Measurements from ENCODE around the gene KPNA4.

The KPNA4 gene

DNA sequence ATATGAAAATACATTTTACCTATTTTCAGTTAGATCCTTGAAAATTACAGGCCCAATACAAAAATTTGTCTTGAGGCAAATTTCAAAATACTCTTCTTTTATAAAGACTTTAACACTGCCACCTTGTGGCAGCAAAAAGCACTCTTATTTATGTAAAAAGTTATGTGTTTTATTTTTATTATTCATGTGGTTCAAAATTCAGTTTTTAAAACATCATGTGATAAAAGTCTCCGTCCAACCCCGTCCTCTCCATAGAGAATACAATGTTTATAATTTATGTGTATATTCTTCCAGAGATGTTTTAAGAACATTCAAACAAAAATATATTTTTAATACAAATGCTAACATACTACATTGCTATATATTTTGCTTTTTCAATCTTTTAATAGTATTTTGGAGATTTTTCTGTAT lies 78.9 kb downstream of the KPNA4 start:
- H3K4me3 ChIP-seq (ENCODE audit: low read length), result no peak overlapping the region

DNA sequence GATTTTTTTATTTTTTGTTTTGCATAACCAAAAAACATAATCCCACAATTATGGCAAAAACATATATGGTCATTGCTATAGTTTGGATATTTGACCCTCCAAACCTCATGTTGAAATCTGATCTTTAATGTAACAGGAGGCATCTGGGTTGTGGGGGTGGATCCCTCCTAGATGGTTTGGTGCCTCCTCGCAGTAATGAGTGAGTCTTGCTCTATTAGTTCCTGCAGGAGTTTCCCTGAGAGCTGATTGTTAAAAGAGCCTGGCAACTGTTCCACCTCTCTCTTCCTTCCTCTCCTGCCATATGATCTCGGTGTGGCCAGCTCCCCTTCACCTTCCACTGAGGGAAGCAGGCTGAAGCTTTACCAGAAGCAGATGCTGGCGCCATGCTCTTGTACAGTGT lies 82.6 kb downstream of the KPNA4 start:
- TF ChIP-seq ZNF274 (IDR thresholded peaks at IDR 0.05; ENCODE audit: low read depth, low read length), result no peak
- H3K4me3 ChIP-seq (ENCODE audit: low read length), result no peak overlapping the region

More for the DNA sequence above, 78.9 kb downstream of the KPNA4 start:
- TF ChIP-seq ZNF274 (IDR thresholded peaks at IDR 0.05; ENCODE audit: low read depth, low read length), result no peak

DNA sequence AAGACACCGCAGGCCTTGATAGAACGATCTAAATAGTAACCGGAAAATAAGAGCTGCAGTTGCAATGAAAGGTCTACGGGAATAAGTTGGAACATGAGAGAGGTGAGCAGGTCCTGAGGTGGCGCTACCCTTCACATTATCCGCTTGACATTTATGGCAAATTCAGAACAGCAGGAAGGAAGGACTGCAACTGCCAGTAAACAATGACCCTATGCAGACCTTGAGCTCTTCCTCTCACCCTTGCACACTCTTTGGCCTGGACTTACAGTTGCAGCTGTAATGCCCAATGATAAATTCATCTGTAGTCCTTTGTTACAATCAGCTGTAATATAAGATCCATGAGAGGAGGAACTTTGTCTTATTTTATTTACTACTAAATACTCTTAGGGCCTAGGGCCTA lies 83.5 kb downstream of the KPNA4 start:
- H3K4me3 ChIP-seq (ENCODE audit: low read length), result no peak overlapping the region
- TF ChIP-seq ZNF274 (IDR thresholded peaks at IDR 0.05; ENCODE audit: low read depth, low read length), result no peak

DNA sequence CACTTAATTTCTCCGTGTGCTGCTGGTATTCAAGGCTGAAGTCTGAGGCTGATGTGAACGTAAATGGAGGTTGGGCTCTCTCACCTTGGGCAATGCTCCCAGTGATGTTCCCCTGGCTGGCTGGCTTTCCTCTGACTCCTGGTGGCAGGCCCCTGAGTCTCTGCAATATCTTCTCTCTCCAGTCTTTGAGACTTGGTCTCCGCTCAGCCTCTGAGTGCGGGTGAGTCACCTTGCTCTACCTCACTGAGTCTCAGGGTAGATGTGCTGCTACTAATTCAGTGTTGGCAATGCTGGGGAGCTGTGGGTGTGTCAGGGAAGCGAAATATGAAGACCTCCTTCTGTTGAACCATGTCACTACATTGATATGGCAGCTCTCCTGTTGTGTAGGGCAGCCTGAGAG lies 84.4 kb downstream of the KPNA4 start:
- H3K4me3 ChIP-seq (ENCODE audit: low read length), result no peak overlapping the region
- TF ChIP-seq ZNF274 (IDR thresholded peaks at IDR 0.05; ENCODE audit: low read depth, low read length), result no peak

DNA sequence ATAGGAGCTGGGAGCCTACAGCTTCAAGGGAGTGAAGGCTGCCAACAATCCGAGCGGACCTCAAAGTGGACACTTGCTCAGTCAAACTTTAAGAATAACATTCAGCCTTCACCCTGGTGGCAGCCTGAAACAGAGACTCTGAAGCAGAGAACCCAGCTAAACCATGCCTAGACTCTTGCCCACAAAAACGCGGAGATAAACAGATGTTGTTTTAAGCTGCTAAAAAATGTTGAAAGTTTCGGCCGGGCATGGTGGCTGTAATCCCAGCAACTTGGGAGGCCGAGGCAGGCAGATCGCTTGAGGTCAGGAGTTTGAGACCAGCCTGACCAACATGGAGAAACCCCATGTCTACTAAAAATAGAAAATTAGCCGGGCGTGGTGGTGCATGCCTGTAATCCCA lies 86.0 kb downstream of the KPNA4 start:
- TF ChIP-seq ZNF274 (IDR thresholded peaks at IDR 0.05; ENCODE audit: low read depth, low read length), result no peak
- no peak overlapping the region for H3K4me3 ChIP-seq (ENCODE audit: low read length)

DNA sequence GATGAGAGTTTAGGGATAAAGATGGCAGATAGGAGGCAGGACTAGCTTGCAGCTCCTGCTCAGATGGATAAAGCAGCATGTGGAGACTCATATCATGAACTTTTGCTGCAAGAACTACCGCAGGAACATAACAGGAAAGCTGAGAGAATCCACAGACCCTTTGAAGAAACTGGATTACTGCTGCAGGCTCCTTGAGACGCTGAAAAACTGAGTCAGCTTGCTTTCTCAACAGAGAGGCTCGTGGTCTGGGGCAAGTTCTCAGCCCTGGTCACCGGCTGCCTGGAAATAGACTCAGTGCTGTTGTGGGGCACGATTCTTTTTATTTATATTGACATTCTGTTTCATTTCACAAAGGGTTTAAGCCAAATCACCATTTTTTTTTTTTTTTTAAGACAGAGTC lies 87.0 kb downstream of the KPNA4 start:
- no peak for TF ChIP-seq ZNF274 (IDR thresholded peaks at IDR 0.05; ENCODE audit: low read depth, low read length)
- no peak overlapping the region for H3K4me3 ChIP-seq (ENCODE audit: low read length)

DNA sequence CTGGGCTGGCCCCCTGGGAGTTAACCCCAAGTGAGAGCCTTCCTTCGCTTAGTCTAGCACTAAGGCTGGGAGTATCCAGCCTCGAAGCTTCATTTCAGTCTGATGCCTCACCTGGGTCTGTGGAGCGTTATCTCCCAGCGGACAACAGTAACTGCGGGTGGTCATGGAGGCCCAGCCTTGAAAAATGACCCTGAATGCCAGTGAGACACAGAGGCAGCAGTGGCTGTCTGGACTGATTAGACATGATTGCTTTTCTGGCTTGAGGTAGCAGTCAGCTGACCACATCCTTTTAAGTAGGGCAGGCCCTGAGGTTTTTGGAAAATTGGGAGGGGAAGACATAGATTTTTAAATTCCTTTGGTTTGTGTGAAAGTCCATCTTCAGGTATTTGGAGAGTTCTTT lies 87.6 kb downstream of the KPNA4 start:
- H3K4me3 ChIP-seq (ENCODE audit: low read length), result no peak overlapping the region
- no peak for TF ChIP-seq ZNF274 (IDR thresholded peaks at IDR 0.05; ENCODE audit: low read depth, low read length)

DNA sequence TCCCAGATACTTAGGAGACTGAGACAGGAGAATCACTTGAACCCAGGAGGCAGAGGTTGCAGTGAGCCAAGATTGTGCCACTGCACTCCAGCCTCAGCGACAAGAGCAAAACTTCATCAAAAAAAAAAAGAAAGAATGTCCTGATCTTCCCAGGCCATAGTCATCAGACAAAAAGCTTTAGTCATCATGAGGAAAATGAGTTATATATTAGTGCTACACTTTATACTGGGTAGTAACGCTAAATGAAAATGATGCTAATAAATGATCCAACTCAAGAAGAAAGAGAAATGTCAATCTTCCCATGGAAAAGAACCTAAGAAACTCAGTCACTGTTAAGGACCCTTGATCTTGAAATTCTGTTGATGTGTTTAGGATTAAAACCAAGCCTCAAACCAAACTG lies 89.5 kb downstream of the KPNA4 start:
- no peak overlapping the region for H3K4me3 ChIP-seq (ENCODE audit: low read length)
- no peak for TF ChIP-seq ZNF274 (IDR thresholded peaks at IDR 0.05; ENCODE audit: low read depth, low read length)

DNA sequence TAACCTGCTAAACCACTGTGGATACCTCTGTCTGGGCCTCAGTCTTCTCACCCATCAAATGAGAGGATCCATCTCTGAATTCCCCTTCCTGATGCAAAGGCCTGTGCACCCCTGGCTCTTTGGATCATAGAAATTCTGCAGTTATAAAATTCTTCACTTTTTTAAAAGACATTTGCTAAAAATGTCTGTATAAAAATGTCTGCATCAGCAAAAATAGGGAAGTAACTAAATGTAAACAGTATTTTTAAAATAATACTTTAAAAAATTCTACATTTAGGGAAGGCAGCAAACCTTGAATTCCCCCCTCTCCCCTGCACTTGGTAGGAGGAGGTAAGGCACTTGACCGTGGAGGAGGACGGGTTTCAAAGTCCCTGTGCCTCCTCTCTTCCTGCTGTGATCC lies 90.2 kb downstream of the KPNA4 start:
- H3K4me3 ChIP-seq (ENCODE audit: low read length), result no peak overlapping the region
- TF ChIP-seq ZNF274 (IDR thresholded peaks at IDR 0.05; ENCODE audit: low read depth, low read length), result no peak

DNA sequence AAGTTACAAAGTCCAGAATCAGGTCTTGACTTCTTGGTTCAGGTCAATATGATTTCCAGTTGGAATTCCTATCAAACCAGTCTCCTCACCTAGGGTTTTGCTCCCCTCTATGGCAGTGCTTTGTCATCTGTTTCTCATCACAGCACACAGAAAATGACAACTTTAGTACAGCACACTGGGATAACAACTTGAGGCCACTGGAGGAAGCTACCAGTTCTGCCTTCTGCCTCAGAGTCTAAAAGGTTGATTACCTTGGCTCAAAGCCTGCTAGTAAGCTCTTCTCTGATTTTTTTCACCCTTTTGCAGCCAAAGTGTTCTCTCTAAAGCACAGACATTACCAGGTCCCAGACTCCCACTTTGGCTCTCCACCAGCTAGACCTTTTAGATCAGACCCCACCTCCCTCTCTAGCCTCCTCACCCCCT lies 90.9 kb downstream of the KPNA4 start:
- TF ChIP-seq ZNF274 (IDR thresholded peaks at IDR 0.05; ENCODE audit: low read depth, low read length), result no peak
- no peak overlapping the region for H3K4me3 ChIP-seq (ENCODE audit: low read length)

DNA sequence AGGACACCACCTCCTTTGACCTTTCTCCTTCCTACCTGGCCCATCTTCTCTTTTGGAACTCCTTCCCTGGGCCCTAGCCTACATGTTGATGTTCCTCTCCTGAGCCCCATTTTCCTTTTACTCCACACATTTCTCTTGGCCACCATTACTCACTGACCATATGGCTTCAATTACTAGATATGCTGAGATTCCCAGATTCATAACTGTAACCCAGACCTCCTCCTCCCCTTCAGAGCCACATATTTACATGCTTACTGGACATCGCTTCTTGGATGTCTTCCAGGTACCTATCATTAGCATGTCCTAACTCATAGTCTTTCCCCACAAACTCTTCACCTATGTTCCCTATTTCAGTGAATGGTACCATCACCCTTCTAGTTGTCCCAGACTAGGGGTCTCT lies 91.4 kb downstream of the KPNA4 start:
- no peak overlapping the region for H3K4me3 ChIP-seq (ENCODE audit: low read length)
- TF ChIP-seq ZNF274 (IDR thresholded peaks at IDR 0.05; ENCODE audit: low read depth, low read length), result no peak

DNA sequence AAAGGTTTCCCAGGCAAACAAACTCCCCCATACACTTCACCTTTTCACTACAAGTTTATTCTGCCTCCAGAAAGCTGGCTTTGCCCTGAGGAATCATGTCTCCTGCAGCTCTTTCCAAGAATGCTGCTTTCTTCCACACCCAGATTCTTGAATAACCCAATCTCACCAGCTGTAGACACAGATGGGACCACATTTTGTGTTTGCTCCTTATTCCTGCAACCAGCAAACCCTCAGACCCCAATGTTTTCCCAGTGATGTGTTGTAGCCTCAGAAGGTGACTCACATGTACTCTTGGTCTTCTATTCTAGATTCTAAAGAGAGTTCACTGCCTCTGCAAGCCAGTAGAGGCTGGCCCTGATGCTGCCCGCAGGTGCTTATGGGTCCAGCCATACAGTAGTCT lies 92.2 kb downstream of the KPNA4 start:
- no peak overlapping the region for H3K4me3 ChIP-seq (ENCODE audit: low read length)
- TF ChIP-seq ZNF274 (IDR thresholded peaks at IDR 0.05; ENCODE audit: low read depth, low read length), result no peak

DNA sequence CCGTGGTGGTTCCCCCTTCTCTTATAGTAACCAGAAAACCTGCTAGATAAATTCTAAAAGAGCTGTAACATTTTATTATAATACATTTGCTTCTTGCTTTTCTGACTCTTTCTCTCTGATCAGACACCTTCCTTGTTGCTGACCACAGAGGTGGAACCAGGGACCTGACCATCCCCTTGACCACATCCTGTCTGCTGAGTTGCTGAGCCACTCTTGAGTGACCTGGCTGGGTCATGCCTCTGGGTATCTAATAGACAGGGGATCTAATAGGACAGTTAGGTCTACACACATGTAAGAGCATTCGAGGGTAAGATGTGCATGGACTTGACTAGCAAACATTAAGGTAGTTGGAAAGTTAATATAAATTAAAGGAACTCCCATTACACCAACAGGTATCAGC lies 93.0 kb downstream of the KPNA4 start:
- H3K4me3 ChIP-seq (ENCODE audit: low read length), result no peak overlapping the region
- TF ChIP-seq ZNF274 (IDR thresholded peaks at IDR 0.05; ENCODE audit: low read depth, low read length), result no peak

DNA sequence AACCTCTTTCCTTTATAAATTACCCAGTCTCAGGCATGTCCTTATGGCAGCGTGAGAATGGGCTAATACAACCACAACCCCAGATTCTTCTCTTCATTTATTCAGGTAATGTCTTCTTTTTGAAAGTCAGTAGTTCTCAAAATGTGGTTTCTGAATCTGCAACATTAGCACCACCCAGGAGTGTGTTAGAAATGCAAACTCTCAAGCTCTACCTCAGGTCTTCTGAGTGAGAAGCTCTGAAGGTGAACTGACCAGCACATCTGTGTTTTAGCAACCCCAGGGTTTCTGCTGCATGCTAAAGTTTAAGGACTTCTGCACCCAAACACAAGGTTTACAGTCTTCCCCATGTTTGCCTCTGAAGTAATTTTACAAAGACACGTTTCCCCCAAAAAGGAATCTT lies 93.5 kb downstream of the KPNA4 start:
- no peak for TF ChIP-seq ZNF274 (IDR thresholded peaks at IDR 0.05; ENCODE audit: low read depth, low read length)

DNA sequence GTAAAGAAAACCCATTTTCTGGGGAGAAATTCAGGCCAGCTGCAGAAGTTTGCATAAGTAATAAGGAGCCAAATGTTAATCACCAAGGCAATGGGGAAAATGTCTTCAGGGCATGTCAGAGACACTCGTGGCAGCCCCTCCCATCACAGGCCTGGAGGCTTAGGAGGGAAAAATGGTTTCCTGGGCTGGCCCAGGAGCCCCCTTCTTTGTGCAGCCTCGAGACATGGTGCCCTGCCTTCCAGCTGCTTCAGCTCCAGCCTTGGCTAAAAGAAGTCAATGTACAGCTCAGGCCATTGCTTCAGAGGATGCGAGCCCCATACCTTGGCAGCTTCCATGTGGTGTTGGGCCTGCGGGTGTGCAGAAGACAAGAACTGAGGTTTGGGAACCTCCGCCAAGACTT lies 95.2 kb downstream of the KPNA4 start:
- no peak overlapping the region for H3K4me3 ChIP-seq (ENCODE audit: low read length)
- no peak for TF ChIP-seq ZNF274 (IDR thresholded peaks at IDR 0.05; ENCODE audit: low read depth, low read length)

More for the DNA sequence above, 93.5 kb downstream of the KPNA4 start:
- no peak overlapping the region for H3K4me3 ChIP-seq (ENCODE audit: low read length)

DNA sequence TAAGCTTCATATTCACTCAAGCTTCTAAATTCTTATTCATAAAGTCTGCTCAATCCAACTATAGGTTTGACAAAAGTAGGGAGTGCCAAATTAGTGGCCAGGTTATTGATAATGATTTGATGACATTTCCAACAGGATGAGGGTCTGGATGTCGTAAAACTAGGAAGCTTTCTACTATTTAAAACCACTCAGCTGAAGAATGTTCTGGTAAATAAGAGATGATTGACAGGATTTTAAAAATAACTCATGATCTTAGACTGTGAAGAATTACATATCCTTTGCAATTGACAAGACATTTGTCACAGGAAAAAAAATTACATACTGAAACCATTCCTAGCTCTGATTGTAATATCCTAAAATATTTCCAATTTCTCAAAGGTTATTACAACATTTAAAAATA lies 100.4 kb downstream of the KPNA4 start:
- no peak overlapping the region for H3K4me3 ChIP-seq (ENCODE audit: low read length)
- TF ChIP-seq ZNF274 (IDR thresholded peaks at IDR 0.05; ENCODE audit: low read depth, low read length), result no peak

DNA sequence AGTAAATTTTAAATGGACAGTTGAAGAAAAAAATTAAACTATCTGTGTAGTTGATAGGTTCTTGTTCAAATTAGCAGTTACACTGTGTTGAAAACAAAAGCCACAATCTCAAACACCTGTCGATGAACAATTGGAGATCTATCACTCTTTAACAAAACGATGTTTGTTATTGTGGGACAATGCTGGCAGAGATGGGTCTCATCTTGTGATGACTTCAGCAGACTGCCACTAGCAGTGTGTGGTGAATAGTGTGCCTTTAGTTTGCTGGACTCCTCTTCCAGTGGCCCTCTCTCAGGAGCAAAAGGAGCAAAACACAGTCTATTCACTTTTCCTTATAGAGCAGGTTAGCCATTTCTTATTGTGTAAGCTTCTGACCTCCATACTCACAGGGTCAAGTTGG lies 101.0 kb downstream of the KPNA4 start:
- no peak overlapping the region for H3K4me3 ChIP-seq (ENCODE audit: low read length)
- no peak for TF ChIP-seq ZNF274 (IDR thresholded peaks at IDR 0.05; ENCODE audit: low read depth, low read length)

All from GM08714 (cell line).